ENCODE results near the gene PLSCR4.

DNA sequence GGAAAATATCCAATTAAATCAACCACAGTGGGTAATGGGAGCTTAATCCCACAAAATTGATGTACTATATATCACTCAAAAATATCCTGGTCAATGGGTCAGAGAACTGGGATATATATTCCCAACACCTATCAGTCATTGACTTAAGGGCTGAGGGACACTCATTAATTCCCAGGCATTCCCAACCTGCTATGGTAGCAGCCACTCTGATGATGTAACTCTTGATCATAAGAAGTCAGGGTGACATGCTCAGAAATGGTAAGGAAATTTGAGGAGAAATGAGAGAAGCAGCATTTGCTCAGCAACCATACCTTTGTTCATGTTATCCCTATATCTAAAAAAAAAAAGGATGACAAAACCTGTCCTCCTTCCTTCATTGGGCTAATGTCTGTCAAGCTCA, 86.8 kb downstream of the PLSCR4 start:
- no peak for TF ChIP-seq POLR2A (IDR thresholded peaks at IDR 0.05)
- TF ChIP-seq, protein P1, sequence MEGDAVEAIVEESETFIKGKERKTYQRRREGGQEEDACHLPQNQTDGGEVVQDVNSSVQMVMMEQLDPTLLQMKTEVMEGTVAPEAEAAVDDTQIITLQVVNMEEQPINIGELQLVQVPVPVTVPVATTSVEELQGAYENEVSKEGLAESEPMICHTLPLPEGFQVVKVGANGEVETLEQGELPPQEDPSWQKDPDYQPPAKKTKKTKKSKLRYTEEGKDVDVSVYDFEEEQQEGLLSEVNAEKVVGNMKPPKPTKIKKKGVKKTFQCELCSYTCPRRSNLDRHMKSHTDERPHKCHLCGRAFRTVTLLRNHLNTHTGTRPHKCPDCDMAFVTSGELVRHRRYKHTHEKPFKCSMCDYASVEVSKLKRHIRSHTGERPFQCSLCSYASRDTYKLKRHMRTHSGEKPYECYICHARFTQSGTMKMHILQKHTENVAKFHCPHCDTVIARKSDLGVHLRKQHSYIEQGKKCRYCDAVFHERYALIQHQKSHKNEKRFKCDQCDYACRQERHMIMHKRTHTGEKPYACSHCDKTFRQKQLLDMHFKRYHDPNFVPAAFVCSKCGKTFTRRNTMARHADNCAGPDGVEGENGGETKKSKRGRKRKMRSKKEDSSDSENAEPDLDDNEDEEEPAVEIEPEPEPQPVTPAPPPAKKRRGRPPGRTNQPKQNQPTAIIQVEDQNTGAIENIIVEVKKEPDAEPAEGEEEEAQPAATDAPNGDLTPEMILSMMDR (IDR thresholded peaks at IDR 0.05): no peak
- TF ChIP-seq POLR2AphosphoS5 (IDR thresholded peaks at IDR 0.05): no peak
- no peak for TF ChIP-seq EP300 (IDR thresholded peaks at IDR 0.05; ENCODE audit: low read depth)

Measured in transverse colon (tissue), 4 donors.